ENCODE data around the gene NADSYN1. TPM values are rescaled to one million over a fixed set of nuclear protein-coding genes. Genes with fewer than 3 reads are reported as not detected.

The NADSYN1 gene
- total RNA-seq, 4 donors from 2014 or later = 21.6 to 62.0 (median 41.8) TPM

DNA sequence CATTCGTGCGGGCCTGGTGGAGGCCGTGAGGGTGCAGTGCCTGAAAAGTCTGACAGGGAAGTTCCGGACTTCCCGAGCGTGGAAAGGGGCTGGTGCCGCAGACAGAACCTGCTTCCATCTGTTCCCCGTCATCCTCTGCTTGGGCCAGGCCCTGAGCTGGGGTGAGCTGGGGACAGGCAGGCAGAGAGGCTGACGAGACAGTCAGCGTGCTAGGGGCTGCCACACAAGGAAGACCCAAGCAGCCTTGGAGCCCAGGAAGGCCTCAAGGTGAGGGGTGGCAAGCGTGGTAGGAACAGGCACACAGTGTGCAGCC, 25.5 kb downstream of the NADSYN1 start:
- Histone ChIP-seq H3K27me3 (no peaks in the 10 kb centered on the region), H3K4me1 (no peaks in the 10 kb centered on the region), H3K27ac (no peak overlapping the region), H3K36me3 (peaks cover 0 to 100% of the 10 kb centered on the region in 2 donors), H3K4me3 (no peak overlapping the region), H3K9me3 (no peaks in the 10 kb centered on the region)
- TF ChIP-seq POLR2AphosphoS5 (IDR thresholded peaks at IDR 0.05) = no peak
- no peak for TF ChIP-seq POLR2A (IDR thresholded peaks at IDR 0.05)
- TF ChIP-seq EP300 (IDR thresholded peaks at IDR 0.05) = no peak
- TF ChIP-seq, protein P1, sequence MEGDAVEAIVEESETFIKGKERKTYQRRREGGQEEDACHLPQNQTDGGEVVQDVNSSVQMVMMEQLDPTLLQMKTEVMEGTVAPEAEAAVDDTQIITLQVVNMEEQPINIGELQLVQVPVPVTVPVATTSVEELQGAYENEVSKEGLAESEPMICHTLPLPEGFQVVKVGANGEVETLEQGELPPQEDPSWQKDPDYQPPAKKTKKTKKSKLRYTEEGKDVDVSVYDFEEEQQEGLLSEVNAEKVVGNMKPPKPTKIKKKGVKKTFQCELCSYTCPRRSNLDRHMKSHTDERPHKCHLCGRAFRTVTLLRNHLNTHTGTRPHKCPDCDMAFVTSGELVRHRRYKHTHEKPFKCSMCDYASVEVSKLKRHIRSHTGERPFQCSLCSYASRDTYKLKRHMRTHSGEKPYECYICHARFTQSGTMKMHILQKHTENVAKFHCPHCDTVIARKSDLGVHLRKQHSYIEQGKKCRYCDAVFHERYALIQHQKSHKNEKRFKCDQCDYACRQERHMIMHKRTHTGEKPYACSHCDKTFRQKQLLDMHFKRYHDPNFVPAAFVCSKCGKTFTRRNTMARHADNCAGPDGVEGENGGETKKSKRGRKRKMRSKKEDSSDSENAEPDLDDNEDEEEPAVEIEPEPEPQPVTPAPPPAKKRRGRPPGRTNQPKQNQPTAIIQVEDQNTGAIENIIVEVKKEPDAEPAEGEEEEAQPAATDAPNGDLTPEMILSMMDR (IDR thresholded peaks at IDR 0.05) = no peak
- WGBS, 2 donors (ENCODE audit: low coverage in 1 of 2) = 100% methylated on average over 4 of the region's 11 CpGs; no CpG with 5 or more reads in 1 of the 2 donors
- ATAC-seq = no peak

DNA sequence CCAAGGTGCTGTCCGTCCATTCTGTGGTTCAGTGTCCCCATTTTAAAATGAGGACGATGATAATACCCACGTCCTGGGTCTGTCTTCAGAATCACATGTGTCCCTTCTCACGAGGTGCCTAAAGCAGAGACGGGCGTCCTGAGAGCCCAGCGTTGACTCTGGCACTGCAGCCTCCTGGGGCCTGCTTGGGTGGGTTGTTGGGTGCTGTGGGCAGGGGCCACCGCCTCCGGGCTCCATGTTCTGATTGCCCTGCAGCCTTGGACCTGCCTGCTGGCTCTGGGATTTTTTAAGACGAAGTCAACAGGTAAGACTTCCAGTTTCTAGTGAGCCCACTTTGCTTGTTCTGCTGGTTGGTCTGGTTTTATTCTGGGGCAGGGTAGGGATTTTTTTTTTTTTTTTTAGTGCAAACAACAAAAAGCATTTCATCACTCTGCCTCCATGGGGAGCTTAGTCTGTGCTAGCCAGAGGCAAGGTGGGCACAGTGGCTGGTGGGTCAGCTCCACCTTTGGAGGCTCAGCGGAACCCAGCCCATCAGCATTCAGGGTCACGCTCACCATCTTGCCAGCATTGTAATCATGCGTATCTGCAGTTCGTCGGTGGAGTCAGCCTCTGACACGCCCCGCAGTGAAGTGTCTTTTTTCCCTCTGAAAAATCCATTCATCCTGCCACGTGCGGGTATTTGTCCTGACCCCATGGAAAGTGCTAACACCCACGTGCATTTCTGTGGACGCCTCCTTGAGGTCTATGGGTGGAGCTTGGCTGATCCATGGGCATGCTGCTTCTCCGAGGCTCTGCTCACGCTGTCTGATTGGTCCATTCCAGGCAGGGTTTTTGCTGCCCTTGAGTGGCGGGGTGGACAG, 28.3 kb downstream of the NADSYN1 start:
- TF ChIP-seq POLR2A (IDR thresholded peaks at IDR 0.05) (no peak), POLR2AphosphoS5 (IDR thresholded peaks at IDR 0.05) (no peak), EP300 (IDR thresholded peaks at IDR 0.05) (no peak)
- TF ChIP-seq, protein P1 (IDR thresholded peaks at IDR 0.05) = no peak
- H3K9me3 ChIP-seq = no peaks in the 10 kb centered on the region
- ATAC-seq = no peak
- H3K4me1 ChIP-seq = no peaks in the 10 kb centered on the region
- H3K27me3 ChIP-seq = no peaks in the 10 kb centered on the region
- 93% methylated on average over 19 of the region's 24 CpGs; no CpG with 5 or more reads in 1 of the 2 donors for WGBS, 2 donors (ENCODE audit: low coverage in 1 of 2)
- no peak overlapping the region for H3K4me3 ChIP-seq
- peaks cover 0 to 100% of the 10 kb centered on the region in 2 donors for H3K36me3 ChIP-seq
- no peak overlapping the region for H3K27ac ChIP-seq

DNA sequence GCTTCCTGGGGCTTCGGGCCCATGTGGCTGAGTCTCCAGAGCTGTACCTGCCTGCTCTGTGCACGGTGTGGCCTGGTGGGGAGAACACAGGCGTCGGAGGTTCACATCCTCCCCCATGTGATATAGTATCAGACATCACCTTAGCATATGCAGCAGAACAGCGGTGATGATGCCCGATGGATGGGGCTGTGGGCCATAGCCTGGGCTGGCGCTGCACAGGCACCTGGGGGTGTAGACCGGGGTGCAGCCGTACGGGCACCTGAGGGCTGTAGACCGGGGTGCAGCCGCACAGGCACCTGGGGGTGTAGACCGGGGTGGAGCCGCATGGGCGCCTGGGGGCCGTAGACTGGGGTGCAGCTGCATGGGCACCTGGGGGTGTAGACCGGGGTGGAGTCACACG, 29.2 kb downstream of the NADSYN1 start:
- no peaks in the 10 kb centered on the region for H3K27me3 ChIP-seq
- H3K36me3 ChIP-seq = peaks cover 0 to 99% of the 10 kb centered on the region in 2 donors
- H3K4me1 ChIP-seq = no peaks in the 10 kb centered on the region
- no peak overlapping the region for H3K4me3 ChIP-seq
- no CpG with 5 or more reads among the region's 18 CpGs for WGBS, 2 donors (ENCODE audit: low coverage in 1 of 2)
- no peak overlapping the region for H3K27ac ChIP-seq
- ATAC-seq = no peak
- H3K9me3 ChIP-seq = no peaks in the 10 kb centered on the region
- TF ChIP-seq, protein P1 (IDR thresholded peaks at IDR 0.05) = no peak
- TF ChIP-seq POLR2A (IDR thresholded peaks at IDR 0.05) = no peak

DNA sequence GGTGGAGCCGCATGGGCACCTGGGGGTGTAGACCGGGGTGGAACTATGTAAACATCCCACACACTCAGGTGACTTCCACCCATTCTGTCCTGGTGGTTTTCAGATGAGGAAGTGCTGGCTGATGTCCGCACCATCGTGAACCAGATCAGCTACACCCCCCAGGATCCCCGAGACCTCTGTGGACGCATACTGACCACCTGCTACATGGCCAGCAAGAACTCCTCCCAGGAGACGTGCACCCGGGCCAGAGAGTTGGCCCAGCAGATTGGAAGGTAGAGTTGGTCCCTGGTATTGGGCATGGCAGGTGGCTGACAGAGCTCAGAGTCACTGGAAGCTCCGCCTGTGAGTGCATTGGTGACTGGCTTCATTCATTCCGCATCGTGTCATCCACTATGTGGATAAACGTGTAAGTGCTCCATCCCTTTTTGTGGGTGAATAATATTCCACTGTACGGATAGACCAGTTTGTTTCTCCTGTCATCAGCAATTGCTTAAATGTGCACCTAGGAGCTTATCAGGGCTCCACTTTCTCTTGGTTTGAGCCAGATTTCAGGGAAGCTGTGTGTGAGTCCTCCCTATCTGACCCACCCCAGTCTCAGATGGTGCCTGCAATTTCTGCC, 29.9 kb downstream of the NADSYN1 start:
- WGBS, 2 donors (ENCODE audit: low coverage in 1 of 2) = 96 to 97% methylated on average over 5 to 7 of the region's 13 CpGs
- Histone ChIP-seq H3K36me3 (peaks cover 0 to 95% of the 10 kb centered on the region in 2 donors), H3K4me1 (no peaks in the 10 kb centered on the region), H3K27me3 (no peaks in the 10 kb centered on the region), H3K9me3 (no peaks in the 10 kb centered on the region), H3K4me3 (no peak overlapping the region), H3K27ac (no peak overlapping the region)
- ATAC-seq = no peak
- TF ChIP-seq, protein P1 (IDR thresholded peaks at IDR 0.05) = no peak
- TF ChIP-seq POLR2AphosphoS5 (IDR thresholded peaks at IDR 0.05) = no peak
- TF ChIP-seq POLR2A (IDR thresholded peaks at IDR 0.05) = no peak
- TF ChIP-seq EP300 (IDR thresholded peaks at IDR 0.05) = no peak

DNA sequence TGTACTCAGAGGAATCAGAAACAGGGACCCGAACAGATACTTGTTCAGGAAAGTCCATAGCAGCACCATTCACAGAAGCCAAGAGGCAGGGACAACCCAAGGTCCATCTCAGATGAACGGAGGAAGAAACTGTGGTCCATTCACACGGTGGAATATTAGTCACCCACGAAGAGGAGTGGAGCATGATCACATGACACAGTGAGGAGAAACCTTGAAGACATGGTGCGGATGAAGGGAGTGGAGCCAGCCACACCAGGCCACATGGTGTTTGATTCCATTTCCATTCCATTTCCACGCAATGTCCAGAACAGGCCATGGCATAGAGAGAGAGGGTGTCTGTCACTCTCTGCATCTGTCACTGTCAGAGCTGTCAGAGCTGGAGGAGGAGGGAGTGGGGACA, 30.7 kb downstream of the NADSYN1 start:
- Histone ChIP-seq H3K27ac (no peak overlapping the region), H3K27me3 (no peaks in the 10 kb centered on the region), H3K9me3 (no peaks in the 10 kb centered on the region), H3K4me1 (no peaks in the 10 kb centered on the region), H3K36me3 (peaks cover 0 to 95% of the 10 kb centered on the region in 2 donors), H3K4me3 (no peak overlapping the region)
- 78 to 92% methylated on average over 2 to 4 of the region's 6 CpGs for WGBS, 2 donors (ENCODE audit: low coverage in 1 of 2)
- TF ChIP-seq POLR2AphosphoS5 (IDR thresholded peaks at IDR 0.05) = no peak
- TF ChIP-seq EP300 (IDR thresholded peaks at IDR 0.05) = no peak
- TF ChIP-seq POLR2A (IDR thresholded peaks at IDR 0.05) = no peak
- TF ChIP-seq, protein P1 (IDR thresholded peaks at IDR 0.05) = no peak
- no peak for ATAC-seq

Measured in gastroesophageal sphincter (tissue), 4 donors.